ENCODE measurements around the gene NOC4L. TPM values are rescaled to one million over a fixed set of nuclear protein-coding genes. Genes with fewer than 3 reads are reported as not detected.
"Not testable (repeated sequence)": the region's sequence is repeated elsewhere in the genome, so short reads cannot be mapped to it uniquely, and the experiment has no call there.

NOC4L gene
- total and polyA plus RNA-seq, 11 donors = 7.9 to 21.1 (median 10.3) TPM

GRCh38 chr12:132131952-132132351, 12.3 kb upstream of the NOC4L start:
- DNase-seq = no peak
- ATAC-seq = no peak
- Histone ChIP-seq H3K36me3 (peaks cover 2 to 29% (median 13%) of the 10 kb centered on the region in 9 donors), H3K27me3 (no peaks in the 10 kb centered on the region), H3K4me1 (no peaks in the 10 kb centered on the region), H3K27ac (no peak overlapping the region), H3K4me3 (no peak overlapping the region), H3K9me3 (peaks cover 0 to 18% (median 4%) of the 10 kb centered on the region in 12 donors)
- intact Hi-C loops (cut with DNase I) = no loop called here
- 92 to 94% (median 93%) methylated on average over 12 to 14 of the region's 14 CpGs for WGBS, 4 donors
- no peak for TF ChIP-seq CTCF (IDR thresholded peaks at IDR 0.05)
- no peak for TF ChIP-seq POLR2A (IDR thresholded peaks at IDR 0.05)

- no peak overlapping the region for H3K27ac ChIP-seq
- peaks cover 0 to 20% (median 5%) of the 10 kb centered on the region in 9 donors for H3K36me3 ChIP-seq
- H3K4me3 ChIP-seq = no peak overlapping the region
- 85 to 92% (median 88%) methylated on average over 24 to 39 of the region's 39 CpGs for WGBS, 4 donors
- ATAC-seq = peak in 3 of 4 donors; percentile 27 to 37 (median 28)
- peak in 1 of 5 donors; percentile 17 for DNase-seq
- no peak for TF ChIP-seq POLR2A (IDR thresholded peaks at IDR 0.05)
- TF ChIP-seq CTCF (IDR thresholded peaks at IDR 0.05) = no peak
- H3K27me3 ChIP-seq = no peaks in the 10 kb centered on the region
- H3K4me1 ChIP-seq = no peaks in the 10 kb centered on the region
- intact Hi-C loops (cut with DNase I) = no loop called here
- peaks cover 0 to 10% (median 4%) of the 10 kb centered on the region in 12 donors for H3K9me3 ChIP-seq
Observed at GRCh38 chr12:132132609-132133430, 11.4 kb upstream of the NOC4L start.

- no peak overlapping the region for H3K27ac ChIP-seq
- H3K4me3 ChIP-seq = no peak overlapping the region
- peak in 1 of 5 donors; percentile 57 for DNase-seq
- no peaks in the 10 kb centered on the region for H3K27me3 ChIP-seq
- WGBS, 4 donors = 64 to 73% (median 70%) methylated on average over 24 to 27 of the region's 27 CpGs
- intact Hi-C loops (cut with DNase I) = no loop called here
- peaks cover 0 to 19% (median 10%) of the 10 kb centered on the region in 9 donors for H3K36me3 ChIP-seq
- no peak for TF ChIP-seq CTCF (IDR thresholded peaks at IDR 0.05)
- no peak for TF ChIP-seq POLR2A (IDR thresholded peaks at IDR 0.05)
- peak in 2 of 4 donors; percentile 17 to 28 for ATAC-seq
- H3K4me1 ChIP-seq = no peaks in the 10 kb centered on the region
- no peaks in the 10 kb centered on the region for H3K9me3 ChIP-seq
Observed at GRCh38 chr12:132133952-132134652, 10.2 kb upstream of the NOC4L start.

GRCh38 chr12:132134653-132135183, 9.5 kb upstream of the NOC4L start:
- H3K4me3 ChIP-seq = not testable (repeated sequence)

GRCh38 chr12:132136226-132136625, 8.0 kb upstream of the NOC4L start:
- 78 to 94% (median 92%) methylated on average over 9 to 21 of the region's 21 CpGs for WGBS, 4 donors
- H3K27ac ChIP-seq; H3K4me3 ChIP-seq; intact Hi-C loops (cut with DNase I); H3K27me3 ChIP-seq; H3K4me1 ChIP-seq; DNase-seq; ATAC-seq; H3K9me3 ChIP-seq: not testable (repeated sequence)
- H3K36me3 ChIP-seq = peaks cover 0 to 34% (median 31%) of the 10 kb centered on the region in 9 donors

More at GRCh38 chr12:132134653-132135183, 9.5 kb upstream of the NOC4L start:
- peaks cover 0 to 19% (median 16%) of the 10 kb centered on the region in 9 donors for H3K36me3 ChIP-seq
- DNase-seq; H3K27me3 ChIP-seq; ATAC-seq; H3K27ac ChIP-seq; H3K4me1 ChIP-seq; H3K9me3 ChIP-seq; intact Hi-C loops (cut with DNase I): not testable (repeated sequence)
- WGBS, 4 donors = 84 to 100% (median 96%) methylated on average over 4 to 38 of the region's 39 CpGs
